HG03095 (cell line): Measurements from ENCODE around the gene BRAT1.
A peak's percentile ranks its signal among the peaks of the same experiment; 100 is the strongest.

ENCODE experiments used
- ATAC-seq: cut with Tn5 transposase; IDR thresholded peaks from one replicate; pipeline ENCODE4 v1.9.1; 2021; ENCODE audit warnings: moderate library complexity; ENCODE audit not compliant: unreplicated experiment

BRAT1 gene

GRCh38 chr7:2585446-2585845 lies 30.1 kb upstream of the BRAT1 start:
- ATAC-seq: no peak

GRCh38 chr7:2583798-2584580 lies 28.7 kb upstream of the BRAT1 start:
- no peak for ATAC-seq

GRCh38 chr7:2582006-2582735 lies 26.8 kb upstream of the BRAT1 start:
- no peak for ATAC-seq

- no peak for ATAC-seq
Observed at GRCh38 chr7:2580636-2581035, 25.3 kb upstream of the BRAT1 start.

- no peak for ATAC-seq
Observed at GRCh38 chr7:2577914-2578680, 22.8 kb upstream of the BRAT1 start.

- no peak for ATAC-seq
Observed at GRCh38 chr7:2576742-2577491, 21.6 kb upstream of the BRAT1 start.

- no peak for ATAC-seq
Observed at GRCh38 chr7:2575733-2576340, 20.5 kb upstream of the BRAT1 start.

- ATAC-seq: no peak
Observed at GRCh38 chr7:2575046-2575732, 19.9 kb upstream of the BRAT1 start.

- no peak for ATAC-seq
Observed at GRCh38 chr7:2573761-2574160, 18.4 kb upstream of the BRAT1 start.

GRCh38 chr7:2572101-2572842 lies 16.9 kb upstream of the BRAT1 start:
- no peak for ATAC-seq

- ATAC-seq: no peak
Observed at GRCh38 chr7:2571409-2571808, 16.1 kb upstream of the BRAT1 start.

GRCh38 chr7:2570021-2570420 lies 14.7 kb upstream of the BRAT1 start:
- ATAC-seq: no peak

GRCh38 chr7:2569421-2569820 lies 14.1 kb upstream of the BRAT1 start:
- no peak for ATAC-seq

GRCh38 chr7:2568521-2569223 lies 13.3 kb upstream of the BRAT1 start:
- no peak for ATAC-seq

- no peak for ATAC-seq
Observed at GRCh38 chr7:2567679-2568278, 12.5 kb upstream of the BRAT1 start.

- peak; percentile 89 for ATAC-seq
Observed at GRCh38 chr7:2566890-2567678, 11.8 kb upstream of the BRAT1 start.

- ATAC-seq: peak; percentile 33
Observed at GRCh38 chr7:2566348-2566889, 11.1 kb upstream of the BRAT1 start.
